ENCODE measurements around the gene OMP. TPM values are rescaled to one million over a fixed set of nuclear protein-coding genes. Genes with fewer than 3 reads are reported as not detected.

OMP gene
- total RNA-seq, 2 donors from 2014 or later: not detected

- DNase-seq (no peak), ATAC-seq (replicated peaks in 1 of 2) (no peak)
- Mint-ChIP-seq H3K4me3 (no peak overlapping the region), H3K4me1 (ENCODE audit: low read depth) (peaks cover 6% of the 10 kb centered on the region), H3K27ac (no peak overlapping the region), H3K9me3 (peaks cover 2% of the 10 kb centered on the region in 2 donors), H3K27me3 (ENCODE audit: low read depth) (no peaks in the 10 kb centered on the region), H3K36me3 (ENCODE audit: insufficient read depth in 2 of 2) (peaks cover 1 to 5% of the 10 kb centered on the region in 2 donors)
Observed at GRCh38 chr11:77063407-77063806, 39.2 kb upstream of the OMP start.

GRCh38 chr11:77063861-77064260 is 38.8 kb upstream of the OMP start:
- Mint-ChIP-seq H3K36me3 (ENCODE audit: insufficient read depth in 2 of 2) (peaks cover 1 to 5% of the 10 kb centered on the region in 2 donors), H3K4me3 (no peak overlapping the region), H3K9me3 (peaks cover 2% of the 10 kb centered on the region in 2 donors), H3K4me1 (ENCODE audit: low read depth) (peaks cover 6% of the 10 kb centered on the region), H3K27me3 (ENCODE audit: low read depth) (no peaks in the 10 kb centered on the region), H3K27ac (no peak overlapping the region)
- DNase-seq (no peak), ATAC-seq (replicated peaks in 1 of 2) (no peak)

- ATAC-seq (replicated peaks in 1 of 2): no peak
- Mint-ChIP-seq H3K9me3 (peaks cover 2% of the 10 kb centered on the region in 2 donors), H3K27ac (no peak overlapping the region), H3K4me1 (ENCODE audit: low read depth) (peaks cover 6% of the 10 kb centered on the region), H3K36me3 (ENCODE audit: insufficient read depth in 2 of 2) (peaks cover 1 to 5% of the 10 kb centered on the region in 2 donors), H3K27me3 (ENCODE audit: low read depth) (no peaks in the 10 kb centered on the region), H3K4me3 (no peak overlapping the region)
- DNase-seq: no peak
Observed at GRCh38 chr11:77064648-77065217, 37.9 kb upstream of the OMP start.

- peaks cover 1 to 5% of the 10 kb centered on the region in 2 donors for H3K36me3 Mint-ChIP-seq (ENCODE audit: insufficient read depth in 2 of 2)
- no peaks in the 10 kb centered on the region for H3K27me3 Mint-ChIP-seq (ENCODE audit: low read depth)
- H3K27ac Mint-ChIP-seq: peak overlapping the region; percentile 56
- no peak for DNase-seq
- peak overlapping the region; percentile 90 to 91 for H3K4me3 Mint-ChIP-seq
- peaks cover 2% of the 10 kb centered on the region in 2 donors for H3K9me3 Mint-ChIP-seq
- H3K4me1 Mint-ChIP-seq (ENCODE audit: low read depth): peaks cover 6% of the 10 kb centered on the region
- no peak for ATAC-seq (replicated peaks in 1 of 2)
Observed at GRCh38 chr11:77065878-77066228, 36.8 kb upstream of the OMP start.

GRCh38 chr11:77066229-77067042 is 36.2 kb upstream of the OMP start, which contains the start of gene CAPN5:
Gene CAPN5, plus strand, starts transcription at chr11:77066971. Its CDS starts 17,916 bp downstream, at chr11:77084887.
- peak; percentile 94 to 95 for ATAC-seq (replicated peaks in 1 of 2)

GRCh38 chr11:77067861-77068443 is 34.7 kb upstream of the OMP start:
- H3K4me1 Mint-ChIP-seq (ENCODE audit: low read depth): peaks cover 17% of the 10 kb centered on the region
- peak overlapping the region; percentile 60 to 91 for H3K4me3 Mint-ChIP-seq
- no peaks in the 10 kb centered on the region for H3K9me3 Mint-ChIP-seq
- ATAC-seq (replicated peaks in 1 of 2): no peak
- no peaks in the 10 kb centered on the region for H3K36me3 Mint-ChIP-seq (ENCODE audit: insufficient read depth in 2 of 2)
- DNase-seq: no peak
- no peaks in the 10 kb centered on the region for H3K27me3 Mint-ChIP-seq (ENCODE audit: low read depth)
- H3K27ac Mint-ChIP-seq: no peak overlapping the region

More at GRCh38 chr11:77066229-77067042, 36.2 kb upstream of the OMP start, which contains the start of gene CAPN5:
- peaks cover 1 to 5% of the 10 kb centered on the region in 2 donors for H3K36me3 Mint-ChIP-seq (ENCODE audit: insufficient read depth in 2 of 2)
- DNase-seq: peak; percentile 92 to 94
- H3K4me3 Mint-ChIP-seq: peak within 1 kb of the TSS; percentile 90 to 91
- peaks cover 2% of the 10 kb centered on the region in 2 donors for H3K9me3 Mint-ChIP-seq
- no peaks in the 10 kb centered on the region for H3K27me3 Mint-ChIP-seq (ENCODE audit: low read depth)
- H3K4me1 Mint-ChIP-seq (ENCODE audit: low read depth): peaks cover 6% of the 10 kb centered on the region
- peak within 1 kb of the TSS; percentile 56 for H3K27ac Mint-ChIP-seq

GRCh38 chr11:77068457-77069335 is 33.9 kb upstream of the OMP start:
- ATAC-seq (replicated peaks in 1 of 2): no peak

GRCh38 chr11:77069336-77069968 is 33.2 kb upstream of the OMP start:
- DNase-seq: no peak
- Mint-ChIP-seq H3K27ac (no peak overlapping the region), H3K36me3 (ENCODE audit: insufficient read depth in 2 of 2) (no peaks in the 10 kb centered on the region), H3K4me1 (ENCODE audit: low read depth) (peaks cover 24% of the 10 kb centered on the region), H3K27me3 (ENCODE audit: low read depth) (no peaks in the 10 kb centered on the region), H3K9me3 (no peaks in the 10 kb centered on the region), H3K4me3 (no peak overlapping the region)
- ATAC-seq (replicated peaks in 1 of 2): no peak

More at GRCh38 chr11:77068457-77069335, 33.9 kb upstream of the OMP start:
- H3K4me3 Mint-ChIP-seq: peak overlapping the region in 1 of 2 donors; percentile 24
- H3K9me3 Mint-ChIP-seq: no peaks in the 10 kb centered on the region
- H3K27ac Mint-ChIP-seq: no peak overlapping the region
- H3K4me1 Mint-ChIP-seq (ENCODE audit: low read depth): peaks cover 24% of the 10 kb centered on the region
- DNase-seq: no peak
- no peaks in the 10 kb centered on the region for H3K27me3 Mint-ChIP-seq (ENCODE audit: low read depth)
- H3K36me3 Mint-ChIP-seq (ENCODE audit: insufficient read depth in 2 of 2): no peaks in the 10 kb centered on the region

- DNase-seq: no peak
- H3K9me3 Mint-ChIP-seq: no peaks in the 10 kb centered on the region
- ATAC-seq (replicated peaks in 1 of 2): no peak
- H3K27ac Mint-ChIP-seq: no peak overlapping the region
- H3K4me1 Mint-ChIP-seq (ENCODE audit: low read depth): peaks cover 24% of the 10 kb centered on the region
- no peaks in the 10 kb centered on the region for H3K36me3 Mint-ChIP-seq (ENCODE audit: insufficient read depth in 2 of 2)
- H3K4me3 Mint-ChIP-seq: no peak overlapping the region
- H3K27me3 Mint-ChIP-seq (ENCODE audit: low read depth): no peaks in the 10 kb centered on the region
Observed at GRCh38 chr11:77069969-77070582, 32.6 kb upstream of the OMP start.

- H3K4me3 Mint-ChIP-seq: no peak overlapping the region
- ATAC-seq (replicated peaks in 1 of 2) (no peak), DNase-seq (no peak)
- no peaks in the 10 kb centered on the region for H3K36me3 Mint-ChIP-seq (ENCODE audit: insufficient read depth in 2 of 2)
- no peaks in the 10 kb centered on the region for H3K9me3 Mint-ChIP-seq
- no peak overlapping the region for H3K27ac Mint-ChIP-seq
- H3K27me3 Mint-ChIP-seq (ENCODE audit: low read depth): no peaks in the 10 kb centered on the region
- peaks cover 20% of the 10 kb centered on the region for H3K4me1 Mint-ChIP-seq (ENCODE audit: low read depth)
Observed at GRCh38 chr11:77071077-77071476, 31.6 kb upstream of the OMP start.

GRCh38 chr11:77071671-77072605 is 30.7 kb upstream of the OMP start:
- Mint-ChIP-seq H3K4me1 (ENCODE audit: low read depth) (peaks cover 19% of the 10 kb centered on the region), H3K4me3 (no peak overlapping the region), H3K36me3 (ENCODE audit: insufficient read depth in 2 of 2) (no peaks in the 10 kb centered on the region), H3K27me3 (ENCODE audit: low read depth) (no peaks in the 10 kb centered on the region), H3K27ac (no peak overlapping the region), H3K9me3 (no peaks in the 10 kb centered on the region)
- ATAC-seq (replicated peaks in 1 of 2): no peak
- no peak for DNase-seq

Measured in activated T-cell treated with anti-CD3 and anti-CD28 coated beads, Interleukin-2, amount 50 U/mL, for 72 hours (primary cell).